Testis (tissue), 2 donors: ENCODE measurements around the gene COX10.

Experiments used
- CTCF ChIP-seq, 3 experiments: fragments of 450-650 bp in 2 of 3; fragments of 200-600 bp in 1 of 3; sonication (generic) in 1 of 3; IDR thresholded peaks; one replicate each; pipeline ENCODE4 v1.5.1; 2016 to 2019; ENCODE audit warnings: antibody characterized with exemption in 3 of 3, mild to moderate bottlenecking in 2 of 3, moderate library complexity in 1 of 3
- POLR2A ChIP-seq: fragments of 450-650 bp; IDR thresholded peaks from one replicate; pipeline ENCODE4 v1.6.1; 2017; ENCODE audit warnings: antibody characterized with exemption, mild to moderate bottlenecking, moderate library complexity

GRCh38 chr17:14134456-14134855 is 65.2 kb downstream of the COX10 start:
- TF ChIP-seq CTCF (IDR thresholded peaks at IDR 0.05) (no peak), POLR2A (no peak)
